ENCODE results near the gene SPDYC. TPM values are rescaled to one million over a fixed set of nuclear protein-coding genes. Genes with fewer than 3 reads are reported as not detected.

SPDYC gene
- total and polyA plus RNA-seq, 2 experiments from 2014 or later, result not detected

DNA sequence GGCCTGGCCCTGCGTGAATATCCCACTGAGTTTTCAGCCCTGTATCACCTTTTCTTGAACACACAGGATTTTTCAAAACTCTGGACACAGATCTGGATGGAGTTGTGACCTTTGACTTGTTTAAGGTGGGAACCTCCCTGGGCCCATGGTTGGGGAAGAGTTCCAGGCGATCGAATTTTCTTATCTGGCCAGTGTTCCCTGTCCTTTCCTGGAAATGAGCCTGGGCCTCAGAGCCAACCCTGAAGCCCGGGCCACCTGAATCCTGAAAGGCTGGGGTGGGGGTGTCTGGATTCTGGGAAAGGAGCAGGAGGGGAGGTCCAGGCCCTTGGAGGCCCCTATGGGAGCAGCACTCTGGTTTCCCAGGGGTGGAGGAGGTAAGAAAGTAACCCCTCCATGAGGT, 40.7 kb downstream of the SPDYC start:
- Histone ChIP-seq H3K4me3 (no peak overlapping the region), H3K4me1 (ENCODE audit: insufficient read depth) (peaks cover 7% of the 10 kb centered on the region), H3K4me2 (no peak overlapping the region), H3K9me3 (ENCODE audit: low read depth) (no peaks in the 10 kb centered on the region), H3K27me3 (no peaks in the 10 kb centered on the region), H3K27ac (no peak overlapping the region), H3K9me2 (replicated peaks; ENCODE audit: insufficient read depth) (no peaks in the 10 kb centered on the region), H3K79me2 (no peaks in the 10 kb centered on the region), H2AFZ (no peak overlapping the region), H4K20me1 (ENCODE audit: insufficient read depth, poor library complexity, severe bottlenecking) (no peaks in the 10 kb centered on the region), H3K36me3 (replicated peaks; ENCODE audit: insufficient read depth, low read depth) (no peaks in the 10 kb centered on the region)
- TF ChIP-seq EZH2 (IDR thresholded peaks at IDR 0.05; ENCODE audit: borderline replicate concordance), result no peak
- TF ChIP-seq EZH2phosphoT487 (IDR thresholded peaks at IDR 0.05; ENCODE audit: low read depth, severe bottlenecking, unreplicated experiment), result no peak
- TF ChIP-seq, protein P1, sequence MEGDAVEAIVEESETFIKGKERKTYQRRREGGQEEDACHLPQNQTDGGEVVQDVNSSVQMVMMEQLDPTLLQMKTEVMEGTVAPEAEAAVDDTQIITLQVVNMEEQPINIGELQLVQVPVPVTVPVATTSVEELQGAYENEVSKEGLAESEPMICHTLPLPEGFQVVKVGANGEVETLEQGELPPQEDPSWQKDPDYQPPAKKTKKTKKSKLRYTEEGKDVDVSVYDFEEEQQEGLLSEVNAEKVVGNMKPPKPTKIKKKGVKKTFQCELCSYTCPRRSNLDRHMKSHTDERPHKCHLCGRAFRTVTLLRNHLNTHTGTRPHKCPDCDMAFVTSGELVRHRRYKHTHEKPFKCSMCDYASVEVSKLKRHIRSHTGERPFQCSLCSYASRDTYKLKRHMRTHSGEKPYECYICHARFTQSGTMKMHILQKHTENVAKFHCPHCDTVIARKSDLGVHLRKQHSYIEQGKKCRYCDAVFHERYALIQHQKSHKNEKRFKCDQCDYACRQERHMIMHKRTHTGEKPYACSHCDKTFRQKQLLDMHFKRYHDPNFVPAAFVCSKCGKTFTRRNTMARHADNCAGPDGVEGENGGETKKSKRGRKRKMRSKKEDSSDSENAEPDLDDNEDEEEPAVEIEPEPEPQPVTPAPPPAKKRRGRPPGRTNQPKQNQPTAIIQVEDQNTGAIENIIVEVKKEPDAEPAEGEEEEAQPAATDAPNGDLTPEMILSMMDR (IDR thresholded peaks at IDR 0.05; ENCODE audit: poor library complexity), result no peak
- no peak for DNase-seq (ENCODE audit: low spot score)
- WGBS (ENCODE audit: low lambda C conversion rate, missing lambda C conversion rate), result 74% methylated on average over 4 of the region's 4 CpGs

DNA sequence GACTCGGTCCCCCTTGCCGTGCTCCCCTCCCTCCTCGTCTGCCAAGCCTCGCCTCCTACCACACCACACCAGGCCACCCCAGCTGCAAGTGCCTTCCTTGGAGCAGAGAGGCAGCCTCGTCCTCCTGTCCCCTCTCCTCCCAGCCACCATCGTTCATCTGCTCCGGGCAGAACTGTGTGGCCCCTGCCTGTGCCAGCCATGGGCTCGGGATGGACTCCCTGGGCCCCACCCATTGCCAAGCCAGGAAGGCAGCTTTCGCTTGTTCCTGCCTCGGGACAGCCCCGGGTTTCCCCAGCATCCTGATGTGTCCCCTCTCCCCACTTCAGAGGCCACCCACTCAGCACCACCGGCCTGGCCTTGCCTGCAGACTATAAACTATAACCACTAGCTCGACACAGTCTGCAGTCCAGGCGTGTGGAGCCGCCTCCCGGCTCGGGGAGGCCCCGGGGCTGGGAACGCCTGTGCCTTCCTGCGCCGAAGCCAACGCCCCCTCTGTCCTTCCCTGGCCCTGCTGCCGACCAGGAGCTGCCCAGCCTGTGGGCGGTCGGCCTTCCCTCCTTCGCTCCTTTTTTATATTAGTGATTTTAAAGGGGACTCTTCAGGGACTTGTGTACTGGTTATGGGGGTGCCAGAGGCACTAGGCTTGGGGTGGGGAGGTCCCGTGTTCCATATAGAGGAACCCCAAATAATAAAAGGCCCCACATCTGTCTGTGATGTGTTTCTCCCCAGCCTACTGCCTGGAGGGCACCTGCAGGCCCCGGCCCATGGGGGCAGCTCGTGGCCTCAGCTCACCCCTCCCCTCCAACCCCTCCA, 41.5 kb downstream of the SPDYC start:
- Histone ChIP-seq H3K9me3 (ENCODE audit: low read depth) (no peaks in the 10 kb centered on the region), H3K4me1 (ENCODE audit: insufficient read depth) (peaks cover 7% of the 10 kb centered on the region), H3K4me3 (no peak overlapping the region), H3K9me2 (replicated peaks; ENCODE audit: insufficient read depth) (no peaks in the 10 kb centered on the region), H3K4me2 (no peak overlapping the region), H4K20me1 (ENCODE audit: insufficient read depth, poor library complexity, severe bottlenecking) (no peaks in the 10 kb centered on the region), H3K79me2 (no peaks in the 10 kb centered on the region), H3K27ac (no peak overlapping the region), H2AFZ (no peak overlapping the region), H3K27me3 (no peaks in the 10 kb centered on the region), H3K36me3 (replicated peaks; ENCODE audit: insufficient read depth, low read depth) (no peaks in the 10 kb centered on the region)
- 82% methylated on average over 26 of the region's 29 CpGs for WGBS (ENCODE audit: low lambda C conversion rate, missing lambda C conversion rate)
- TF ChIP-seq, protein P1 (IDR thresholded peaks at IDR 0.05; ENCODE audit: poor library complexity), result no peak
- TF ChIP-seq EZH2phosphoT487 (IDR thresholded peaks at IDR 0.05; ENCODE audit: low read depth, severe bottlenecking, unreplicated experiment) (no peak), EZH2 (IDR thresholded peaks at IDR 0.05; ENCODE audit: borderline replicate concordance) (no peak)
- DNase-seq (ENCODE audit: low spot score), result no peak

DNA sequence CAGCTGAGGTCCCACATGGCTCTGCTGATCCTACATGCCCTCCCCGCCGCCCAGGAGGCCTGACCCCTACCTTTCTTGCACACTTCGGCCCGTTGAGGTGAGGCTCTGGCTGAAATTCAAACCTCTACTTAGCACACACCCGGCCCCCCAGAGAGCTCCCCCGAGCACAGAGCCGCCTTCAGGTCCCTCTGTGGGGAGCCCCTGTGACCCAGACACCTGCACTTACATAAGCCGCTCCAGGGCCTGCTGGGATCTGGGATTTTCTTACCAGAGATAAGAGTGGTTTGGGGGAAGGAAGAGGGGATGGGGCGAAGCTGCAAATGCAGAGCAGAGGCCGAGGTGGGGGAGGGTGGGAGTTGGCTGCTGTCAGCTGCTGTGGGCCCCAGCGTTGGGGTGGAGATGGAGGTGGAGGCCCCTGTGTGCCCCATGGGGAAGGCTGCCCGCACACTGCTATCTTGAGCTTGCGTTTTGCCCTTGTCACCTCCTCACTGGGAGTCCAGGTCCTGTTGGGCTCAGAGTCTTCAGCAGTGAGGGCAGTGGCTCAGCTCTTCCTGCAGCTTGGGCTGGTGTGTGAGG, 42.3 kb downstream of the SPDYC start:
- no peak for DNase-seq (ENCODE audit: low spot score)
- no peak overlapping the region for H3K4me2 ChIP-seq
- H3K4me3 ChIP-seq, result no peak overlapping the region
- no peaks in the 10 kb centered on the region for H4K20me1 ChIP-seq (ENCODE audit: insufficient read depth, poor library complexity, severe bottlenecking)
- no peaks in the 10 kb centered on the region for H3K27me3 ChIP-seq
- peaks cover 7% of the 10 kb centered on the region for H3K4me1 ChIP-seq (ENCODE audit: insufficient read depth)
- no peaks in the 10 kb centered on the region for H3K9me2 ChIP-seq (replicated peaks; ENCODE audit: insufficient read depth)
- no peaks in the 10 kb centered on the region for H3K79me2 ChIP-seq
- H3K9me3 ChIP-seq (ENCODE audit: low read depth), result no peaks in the 10 kb centered on the region
- H3K27ac ChIP-seq, result no peak overlapping the region
- H3K36me3 ChIP-seq (replicated peaks; ENCODE audit: insufficient read depth, low read depth), result no peaks in the 10 kb centered on the region
- H2AFZ ChIP-seq, result no peak overlapping the region
- TF ChIP-seq, protein P1 (IDR thresholded peaks at IDR 0.05; ENCODE audit: poor library complexity), result no peak
- TF ChIP-seq EZH2phosphoT487 (IDR thresholded peaks at IDR 0.05; ENCODE audit: low read depth, severe bottlenecking, unreplicated experiment) (no peak), EZH2 (IDR thresholded peaks at IDR 0.05; ENCODE audit: borderline replicate concordance) (no peak)
- WGBS (ENCODE audit: low lambda C conversion rate, missing lambda C conversion rate), result 76% methylated on average over 13 of the region's 13 CpGs

Measured in hepatocyte (in vitro differentiated cells).